ENCODE data around the gene LNP1. TPM values are rescaled to one million over a fixed set of nuclear protein-coding genes. Genes with fewer than 3 reads are reported as not detected.

Gene LNP1
- total and polyA plus RNA-seq, 2 of the 13 experiments (the other 11 are each of a cell fraction or from before 2014, with no cell fraction given) = 3.6 to 7.0 TPM

- TF ChIP-seq ZNF687 (CRISPR knock-in tag; IDR thresholded peaks at IDR 0.05) = peak; percentile 27; the same call in 1 of the 2 replicates
- TF ChIP-seq ATF7 (IDR thresholded peaks at IDR 0.05) = peak; percentile 39
- TF ChIP-seq ATF7 (CRISPR knock-in tag; IDR thresholded peaks at IDR 0.05) = no peak
- no peak for TF ChIP-seq ZNF616 (CRISPR knock-in tag; IDR thresholded peaks at IDR 0.05; ENCODE audit: low read depth)
- TF ChIP-seq CREB1 (IDR thresholded peaks at IDR 0.05) = peak; percentile 56
- TF ChIP-seq CREB1 (CRISPR knock-in tag; IDR thresholded peaks at IDR 0.05) = no peak
- TF ChIP-seq GPBP1L1 (CRISPR knock-in tag; IDR thresholded peaks at IDR 0.05) = no peak
- TF ChIP-seq MLX (CRISPR knock-in tag; IDR thresholded peaks at IDR 0.05) = no peak
- TF ChIP-seq TOPORS (CRISPR knock-in tag; IDR thresholded peaks at IDR 0.05) = no peak
- TF ChIP-seq E2F1 (CRISPR knock-in tag; IDR thresholded peaks at IDR 0.05) = no peak
- no peak for TF ChIP-seq ELF1 (CRISPR knock-in tag; IDR thresholded peaks at IDR 0.05)
- TF ChIP-seq HNF4A (CRISPR knock-in tag; IDR thresholded peaks at IDR 0.05) = no peak
- TF ChIP-seq HNRNPK (IDR thresholded peaks at IDR 0.05; ENCODE audit: low read depth, low read length, poor library complexity, severe bottlenecking) = no peak
Measured at GRCh38 chr3:100407977-100408532, 6.7 kb downstream of the LNP1 start (continued).
